Measurements from ENCODE around the gene SLC15A1. TPM values are rescaled to one million over a fixed set of nuclear protein-coding genes. Genes with fewer than 3 reads are reported as not detected.
A peak's percentile ranks its signal among the peaks of the same experiment; 100 is the strongest.

Gene SLC15A1
- total and polyA plus RNA-seq, 4 donors = 5.8 to 19.7 (median 11.6) TPM

DNA sequence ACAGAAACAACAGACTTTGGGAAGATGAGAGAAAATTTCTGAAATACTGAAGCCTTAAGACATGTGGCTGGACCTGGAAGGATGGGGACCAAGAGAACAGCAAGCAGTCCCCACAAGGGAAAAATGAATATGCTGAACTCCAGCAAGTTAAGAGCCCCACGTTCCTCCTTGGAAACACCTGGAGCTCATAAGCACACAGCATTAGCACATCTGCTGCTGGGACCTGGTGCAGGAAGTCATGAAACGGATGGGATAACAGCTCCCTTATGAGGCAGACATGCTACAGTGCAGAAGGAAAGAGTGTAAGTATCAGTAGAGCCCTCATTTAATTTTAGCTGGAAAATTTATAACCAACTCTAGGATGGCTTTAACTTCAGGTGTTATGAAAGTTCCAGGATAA is 67.3 kb downstream of the SLC15A1 start (continued):
- TF ChIP-seq, protein P1, sequence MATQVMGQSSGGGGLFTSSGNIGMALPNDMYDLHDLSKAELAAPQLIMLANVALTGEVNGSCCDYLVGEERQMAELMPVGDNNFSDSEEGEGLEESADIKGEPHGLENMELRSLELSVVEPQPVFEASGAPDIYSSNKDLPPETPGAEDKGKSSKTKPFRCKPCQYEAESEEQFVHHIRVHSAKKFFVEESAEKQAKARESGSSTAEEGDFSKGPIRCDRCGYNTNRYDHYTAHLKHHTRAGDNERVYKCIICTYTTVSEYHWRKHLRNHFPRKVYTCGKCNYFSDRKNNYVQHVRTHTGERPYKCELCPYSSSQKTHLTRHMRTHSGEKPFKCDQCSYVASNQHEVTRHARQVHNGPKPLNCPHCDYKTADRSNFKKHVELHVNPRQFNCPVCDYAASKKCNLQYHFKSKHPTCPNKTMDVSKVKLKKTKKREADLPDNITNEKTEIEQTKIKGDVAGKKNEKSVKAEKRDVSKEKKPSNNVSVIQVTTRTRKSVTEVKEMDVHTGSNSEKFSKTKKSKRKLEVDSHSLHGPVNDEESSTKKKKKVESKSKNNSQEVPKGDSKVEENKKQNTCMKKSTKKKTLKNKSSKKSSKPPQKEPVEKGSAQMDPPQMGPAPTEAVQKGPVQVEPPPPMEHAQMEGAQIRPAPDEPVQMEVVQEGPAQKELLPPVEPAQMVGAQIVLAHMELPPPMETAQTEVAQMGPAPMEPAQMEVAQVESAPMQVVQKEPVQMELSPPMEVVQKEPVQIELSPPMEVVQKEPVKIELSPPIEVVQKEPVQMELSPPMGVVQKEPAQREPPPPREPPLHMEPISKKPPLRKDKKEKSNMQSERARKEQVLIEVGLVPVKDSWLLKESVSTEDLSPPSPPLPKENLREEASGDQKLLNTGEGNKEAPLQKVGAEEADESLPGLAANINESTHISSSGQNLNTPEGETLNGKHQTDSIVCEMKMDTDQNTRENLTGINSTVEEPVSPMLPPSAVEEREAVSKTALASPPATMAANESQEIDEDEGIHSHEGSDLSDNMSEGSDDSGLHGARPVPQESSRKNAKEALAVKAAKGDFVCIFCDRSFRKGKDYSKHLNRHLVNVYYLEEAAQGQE (IDR thresholded peaks at IDR 0.05) = no peak
- no peak for TF ChIP-seq NR2F2 (IDR thresholded peaks at IDR 0.05)

DNA sequence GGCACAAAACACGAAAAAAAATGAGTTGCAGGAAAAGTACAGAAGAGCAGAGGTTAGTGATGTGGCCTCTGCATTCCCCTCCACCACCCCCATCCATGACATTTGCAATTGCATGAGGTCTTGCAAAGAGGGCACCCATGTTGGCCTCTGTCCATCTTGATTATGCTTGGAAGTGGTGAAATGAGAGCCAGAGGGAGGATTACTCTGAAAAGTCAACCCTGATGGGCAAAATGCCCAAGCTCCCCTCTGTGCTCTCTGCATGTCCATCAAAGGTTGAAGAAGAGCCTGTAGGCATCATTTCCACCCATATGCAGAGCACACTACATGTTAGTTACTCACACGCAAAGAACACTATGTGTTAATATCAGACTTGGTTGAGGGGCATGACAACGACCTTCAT is 71.4 kb downstream of the SLC15A1 start:
- no peaks in the 10 kb centered on the region for H3K9me3 ChIP-seq (ENCODE audit: control insufficient read depth in 4 of 4, low read length in 3 of 4)
- H3K4me1 ChIP-seq (ENCODE audit: control insufficient read depth in 4 of 4, insufficient read depth in 4 of 4, low read length in 3 of 4) = no peaks in the 10 kb centered on the region
- peaks cover 0 to 6% (median 2%) of the 10 kb centered on the region in 4 donors for H3K36me3 ChIP-seq (ENCODE audit: control insufficient read depth in 4 of 4, insufficient read depth in 3 of 4, low read depth in 1 of 4, low read length in 3 of 4)
- no peak overlapping the region for H3K4me3 ChIP-seq (ENCODE audit: low read depth in 1 of 3, low read length in 3 of 3)
- H3K27me3 ChIP-seq (ENCODE audit: control insufficient read depth in 4 of 4, insufficient read depth in 4 of 4, low read length in 3 of 4) = no peaks in the 10 kb centered on the region
- DNase-seq (ENCODE audit: low spot score) = no peak
- 82% methylated on average over 3 of the region's 3 CpGs for WGBS
- no peak for TF ChIP-seq ZBTB33 (IDR thresholded peaks at IDR 0.05)
- TF ChIP-seq HNF4A (conservative IDR thresholded peaks at IDR 0.05) = peak in 1 of 2 donors; percentile 6
- TF ChIP-seq CTCF (IDR thresholded peaks at IDR 0.05; ENCODE audit: low read depth, low read length, missing input control) = no peak
- H3K27ac ChIP-seq (ENCODE audit: low read depth in 1 of 2, low read length in 2 of 2) = no peak overlapping the region
- H3K9ac ChIP-seq (ENCODE audit: low read depth in 1 of 2, low read length in 2 of 2) = no peak overlapping the region

DNA sequence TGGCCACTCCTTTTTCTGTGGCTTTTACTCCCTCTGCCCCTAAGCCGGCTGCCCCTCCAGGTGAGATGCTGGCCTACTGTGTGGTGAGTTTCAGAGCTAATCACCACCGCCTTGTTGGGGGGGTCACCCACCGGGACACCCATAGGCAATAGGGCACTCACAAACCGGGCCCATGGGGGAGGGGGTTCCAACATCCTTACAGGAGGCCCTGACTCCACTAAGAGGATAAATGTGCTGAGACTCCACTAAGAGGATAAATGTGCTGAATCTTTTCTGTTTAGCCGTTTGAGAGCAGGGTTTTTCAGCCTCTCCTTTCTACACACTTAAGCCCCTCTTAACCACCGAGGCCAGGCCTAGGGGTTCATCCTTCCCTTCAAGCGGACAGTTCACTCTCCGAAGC is 73.7 kb downstream of the SLC15A1 start:
- Histone ChIP-seq H3K4me1 (ENCODE audit: control insufficient read depth in 4 of 4, insufficient read depth in 4 of 4, low read length in 3 of 4) (peaks cover 0 to 10% (median 3%) of the 10 kb centered on the region in 4 donors), H3K36me3 (ENCODE audit: control insufficient read depth in 4 of 4, insufficient read depth in 3 of 4, low read depth in 1 of 4, low read length in 3 of 4) (no peaks in the 10 kb centered on the region), H3K27ac (ENCODE audit: low read depth in 1 of 2, low read length in 2 of 2) (no peak overlapping the region), H3K9ac (ENCODE audit: low read depth in 1 of 2, low read length in 2 of 2) (no peak overlapping the region), H3K9me3 (ENCODE audit: control insufficient read depth in 4 of 4, low read length in 3 of 4) (no peaks in the 10 kb centered on the region), H3K4me3 (ENCODE audit: low read depth in 1 of 3, low read length in 3 of 3) (no peak overlapping the region), H3K27me3 (ENCODE audit: control insufficient read depth in 4 of 4, insufficient read depth in 4 of 4, low read length in 3 of 4) (no peaks in the 10 kb centered on the region)
- 93% methylated on average over 8 of the region's 8 CpGs for WGBS
- TF ChIP-seq FOXA2 (IDR thresholded peaks at IDR 0.05) (no peak), NR2F2 (IDR thresholded peaks at IDR 0.05) (no peak), HNF4G (IDR thresholded peaks at IDR 0.05) (no peak), ZBTB33 (IDR thresholded peaks at IDR 0.05) (no peak), JUND (IDR thresholded peaks at IDR 0.05) (no peak), TAF1 (conservative IDR thresholded peaks at IDR 0.05) (no peak), YY1 (IDR thresholded peaks at IDR 0.05) (no peak)
- no peak for DNase-seq (ENCODE audit: low spot score)

Measured in liver (tissue), 9 donors.